ENCODE results near the gene CKAP4. TPM values are rescaled to one million over a fixed set of nuclear protein-coding genes. Genes with fewer than 3 reads are reported as not detected.

The CKAP4 gene
- total RNA-seq, 1 experiment from 2014 or later, result 62.4 TPM

DNA sequence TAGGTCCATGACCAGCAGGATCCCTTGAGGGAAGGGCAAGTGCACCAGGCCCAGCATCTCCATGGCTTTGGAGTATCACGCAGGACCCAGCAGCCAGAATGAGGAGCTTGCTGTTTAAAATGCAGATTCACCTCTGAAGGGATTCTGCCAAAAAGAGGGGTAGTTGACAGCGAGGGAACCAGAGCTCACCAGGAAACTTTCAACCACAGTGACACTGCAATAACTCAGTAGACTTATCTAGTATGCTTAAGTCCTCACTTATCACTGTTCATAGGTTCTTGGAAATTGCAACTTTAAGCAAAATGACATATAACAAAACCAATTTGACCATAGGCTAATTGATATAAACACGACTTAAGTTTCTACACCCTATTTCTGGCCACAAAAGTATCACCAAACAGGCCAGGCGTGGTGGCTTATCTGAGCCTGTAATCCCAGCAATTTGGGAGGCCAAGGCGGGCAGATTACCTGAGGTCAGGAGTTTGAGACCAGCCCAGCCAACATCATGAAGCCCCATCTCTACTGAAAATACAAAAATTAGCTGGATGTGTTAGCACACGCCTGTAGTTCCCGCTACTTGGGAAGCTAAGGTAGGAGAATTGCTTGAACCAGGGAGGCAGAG lies 21.4 kb upstream of the CKAP4 start:
- TF ChIP-seq, protein P1, sequence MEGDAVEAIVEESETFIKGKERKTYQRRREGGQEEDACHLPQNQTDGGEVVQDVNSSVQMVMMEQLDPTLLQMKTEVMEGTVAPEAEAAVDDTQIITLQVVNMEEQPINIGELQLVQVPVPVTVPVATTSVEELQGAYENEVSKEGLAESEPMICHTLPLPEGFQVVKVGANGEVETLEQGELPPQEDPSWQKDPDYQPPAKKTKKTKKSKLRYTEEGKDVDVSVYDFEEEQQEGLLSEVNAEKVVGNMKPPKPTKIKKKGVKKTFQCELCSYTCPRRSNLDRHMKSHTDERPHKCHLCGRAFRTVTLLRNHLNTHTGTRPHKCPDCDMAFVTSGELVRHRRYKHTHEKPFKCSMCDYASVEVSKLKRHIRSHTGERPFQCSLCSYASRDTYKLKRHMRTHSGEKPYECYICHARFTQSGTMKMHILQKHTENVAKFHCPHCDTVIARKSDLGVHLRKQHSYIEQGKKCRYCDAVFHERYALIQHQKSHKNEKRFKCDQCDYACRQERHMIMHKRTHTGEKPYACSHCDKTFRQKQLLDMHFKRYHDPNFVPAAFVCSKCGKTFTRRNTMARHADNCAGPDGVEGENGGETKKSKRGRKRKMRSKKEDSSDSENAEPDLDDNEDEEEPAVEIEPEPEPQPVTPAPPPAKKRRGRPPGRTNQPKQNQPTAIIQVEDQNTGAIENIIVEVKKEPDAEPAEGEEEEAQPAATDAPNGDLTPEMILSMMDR (conservative IDR thresholded peaks at IDR 0.05), result no peak
- H3K9me3 Mint-ChIP-seq, result no peaks in the 10 kb centered on the region

More for the DNA sequence above, 21.4 kb upstream of the CKAP4 start:
- Histone ChIP-seq H3K4ac (ENCODE audit: low read depth, low read length) (no peak overlapping the region), H3T11ph (ENCODE audit: low read length) (no peak overlapping the region), H3K79me2 (ENCODE audit: insufficient read depth, low read length) (no peaks in the 10 kb centered on the region), H3K4me1 (ENCODE audit: insufficient read depth, low read length) (no peaks in the 10 kb centered on the region), H3K9me3 (ENCODE audit: control insufficient read depth, low read depth, low read length) (no peaks in the 10 kb centered on the region), H2BK15ac (ENCODE audit: low read depth, low read length) (no peak overlapping the region), H3K18ac (ENCODE audit: insufficient read length, low read depth, low read length) (no peak overlapping the region), H3K27me3 (ENCODE audit: insufficient read depth, low read length) (no peaks in the 10 kb centered on the region), H2BK20ac (ENCODE audit: low read depth, low read length, poor library complexity, severe bottlenecking) (no peak overlapping the region), H3K79me1 (ENCODE audit: insufficient read depth, low read depth, low read length, poor library complexity, severe bottlenecking) (no peaks in the 10 kb centered on the region), H2BK5ac (ENCODE audit: insufficient read length, low read length) (no peak overlapping the region), H4K8ac (replicated peaks; ENCODE audit: insufficient read length, low read depth, low read length) (no peak overlapping the region), H3K4me2 (ENCODE audit: insufficient read depth, insufficient read length, low read length) (no peak overlapping the region), H3K23me2 (ENCODE audit: insufficient read length, low read depth, low read length, poor library complexity, severe bottlenecking) (no peaks in the 10 kb centered on the region), H4K91ac (ENCODE audit: insufficient read length, low read depth, low read length) (no peak overlapping the region), H3K23ac (ENCODE audit: insufficient read length, low read depth, low read length) (no peak overlapping the region), H2AK5ac (ENCODE audit: insufficient read length, low read length) (no peak overlapping the region), H2BK120ac (ENCODE audit: low read depth, low read length, poor library complexity, severe bottlenecking) (no peak overlapping the region), H3K9ac (ENCODE audit: extremely low read depth, insufficient read length, low read length) (no peak overlapping the region), H4K5ac (ENCODE audit: insufficient read length, low read depth, low read length) (no peak overlapping the region), H3K56ac (ENCODE audit: insufficient read length, low read depth, low read length) (no peak overlapping the region), H3K14ac (ENCODE audit: insufficient read depth, low read length) (no peak overlapping the region), H4K20me1 (ENCODE audit: control insufficient read depth, insufficient read depth, insufficient read length) (no peaks in the 10 kb centered on the region), H3K27ac (ENCODE audit: insufficient read length, low read depth, low read length) (no peak overlapping the region), H2AFZ (ENCODE audit: low read length) (no peak overlapping the region), H2BK12ac (ENCODE audit: insufficient read length, low read depth, low read length) (no peak overlapping the region)
- Mint-ChIP-seq H3K27me3 (ENCODE audit: low read depth) (peaks cover 2% of the 10 kb centered on the region), H3K27ac (no peak overlapping the region), H3K4me3 (no peak overlapping the region), H3K4me1 (no peaks in the 10 kb centered on the region; a peak in 1 of 4 replicates), H3K36me3 (ENCODE audit: insufficient read depth in 1 of 3, low read depth in 3 of 3) (no peaks in the 10 kb centered on the region)
- no CpG with 5 or more reads among the region's 7 CpGs for WGBS (ENCODE audit: extremely low coverage, insufficient read length, low lambda C conversion rate)
- DNase-seq, result no peak

All from H9 (cell line).